Eye (tissue), 1 donor: ENCODE data around the gene C19orf44.
"Not testable (repeated sequence)": the region's sequence is repeated elsewhere in the genome, so short reads cannot be mapped to it uniquely, and the experiment has no call there.

Source experiments
- DNase-seq: peaks from one replicate; pipeline ENCODE4 v3.0.0-alpha.2; 2015

C19orf44 gene

GRCh38 chr19:16470541-16470910 is 25.7 kb upstream of the C19orf44 start:
- peak; percentile 23 for DNase-seq

- peak; percentile 49 for DNase-seq
Measured at GRCh38 chr19:16470911-16471811, 25.0 kb upstream of the C19orf44 start.

DNA sequence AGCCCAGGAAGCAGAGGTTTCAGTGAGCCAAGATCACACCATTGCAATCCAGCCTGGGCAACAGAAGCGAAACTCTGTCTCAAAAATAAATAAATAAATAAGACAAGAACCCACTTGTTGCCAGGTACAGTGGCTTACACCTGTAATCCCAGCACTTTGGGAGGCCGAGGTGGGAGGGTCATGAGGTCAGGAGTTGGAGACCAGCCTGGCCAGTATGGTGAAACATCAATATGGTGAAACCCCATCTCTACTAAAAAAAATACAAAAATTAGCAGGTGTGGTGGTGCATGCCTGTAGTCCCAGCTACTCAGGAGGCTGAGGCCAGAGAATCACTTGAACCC is 23.7 kb upstream of the C19orf44 start:
- DNase-seq, result not testable (repeated sequence)

- no peak for DNase-seq
Measured at GRCh38 chr19:16472992-16473391, 23.2 kb upstream of the C19orf44 start.

DNA sequence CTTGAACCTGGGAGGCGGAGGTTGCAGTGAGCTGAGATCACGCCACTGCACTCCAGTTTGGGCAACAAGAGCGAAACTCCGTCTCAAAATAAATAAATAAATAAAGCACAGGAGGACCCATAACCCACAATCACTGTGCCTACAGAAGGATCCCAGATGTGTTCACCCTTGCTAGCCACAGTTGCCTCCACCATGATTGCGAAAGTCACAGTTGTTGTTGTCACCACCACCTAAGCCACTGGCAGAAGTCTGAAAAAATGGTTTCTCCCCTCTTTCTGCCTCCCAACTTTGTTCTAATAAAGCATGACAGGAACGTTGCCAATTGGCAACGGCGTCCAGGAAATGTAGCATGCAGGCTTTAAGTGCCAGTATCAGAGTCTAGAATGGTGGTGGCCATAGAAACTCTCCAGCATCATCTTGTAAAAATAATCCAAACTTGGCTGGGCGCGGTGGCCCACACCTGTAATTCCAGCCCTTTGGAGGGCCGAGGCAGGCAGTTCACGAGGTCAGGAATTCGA is 22.3 kb upstream of the C19orf44 start:
- DNase-seq, result no peak

GRCh38 chr19:16476401-16476800 is 19.8 kb upstream of the C19orf44 start:
- DNase-seq, result no peak

GRCh38 chr19:16477311-16477710 is 18.9 kb upstream of the C19orf44 start:
- no peak for DNase-seq

DNA sequence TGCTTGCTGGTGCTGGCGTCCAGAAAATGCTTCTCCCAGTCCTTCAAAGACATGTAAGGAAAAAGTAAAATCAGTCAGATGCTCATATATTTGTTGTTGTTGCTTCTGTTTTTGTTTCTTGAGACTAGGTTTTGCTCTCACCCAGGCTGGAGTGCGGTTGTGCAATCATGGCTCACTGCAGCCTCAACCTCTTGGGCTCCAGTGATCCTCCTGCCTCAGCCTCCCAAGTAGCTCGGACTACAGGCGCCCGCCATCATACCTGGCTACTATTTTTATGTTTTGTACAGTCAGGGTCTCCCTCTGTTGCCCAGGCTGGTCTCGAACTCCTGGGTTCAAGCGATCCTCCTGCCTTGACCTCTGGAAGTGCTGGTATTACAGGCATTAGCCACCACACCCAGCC is 13.4 kb upstream of the C19orf44 start:
- DNase-seq, result no peak

- not testable (repeated sequence) for DNase-seq
Measured at GRCh38 chr19:16486476-16486875, 9.7 kb upstream of the C19orf44 start.

- no peak for DNase-seq
Measured at GRCh38 chr19:16496613-16496983, 404 bp downstream of the C19orf44 start.

DNA sequence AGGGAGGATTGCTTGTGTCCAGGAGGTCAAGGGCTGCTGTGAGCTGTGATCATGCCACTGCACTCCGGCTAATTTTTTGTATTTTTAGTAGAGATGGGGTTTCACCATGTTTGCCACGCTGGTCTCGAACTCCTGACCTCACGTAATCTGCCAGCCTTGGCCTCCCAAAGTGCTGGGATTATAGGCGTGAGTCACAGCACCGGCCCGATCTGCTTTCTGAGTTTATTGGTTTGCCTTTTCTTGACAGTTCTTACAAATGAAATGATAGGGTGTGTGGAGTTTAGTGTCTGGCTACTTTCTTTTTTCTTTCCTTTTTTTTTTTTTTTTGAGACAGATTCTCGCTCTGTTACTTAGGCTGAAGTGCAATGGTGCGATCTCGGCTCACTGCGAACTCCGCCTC is 848 bp downstream of the C19orf44 start:
- DNase-seq, result no peak

DNA sequence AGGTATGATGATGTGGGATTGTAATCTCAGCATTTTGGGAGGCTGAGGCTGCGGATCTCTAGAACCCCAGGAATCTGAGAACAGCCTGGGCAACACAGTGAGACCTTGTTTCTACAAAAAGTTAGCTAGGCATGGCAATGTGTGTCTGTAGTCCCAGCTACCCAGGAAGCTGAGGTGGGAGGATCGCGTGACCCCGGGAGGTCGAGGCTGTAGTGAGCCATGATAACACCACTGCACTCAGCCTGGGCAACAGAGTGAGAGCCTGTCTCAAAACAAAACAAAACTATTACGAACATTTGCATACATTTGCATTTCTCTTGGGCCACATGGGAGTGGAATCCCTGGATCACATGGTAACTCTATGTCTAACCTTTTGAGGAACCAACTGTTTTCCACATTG is 1.6 kb downstream of the C19orf44 start:
- DNase-seq, result no peak

DNA sequence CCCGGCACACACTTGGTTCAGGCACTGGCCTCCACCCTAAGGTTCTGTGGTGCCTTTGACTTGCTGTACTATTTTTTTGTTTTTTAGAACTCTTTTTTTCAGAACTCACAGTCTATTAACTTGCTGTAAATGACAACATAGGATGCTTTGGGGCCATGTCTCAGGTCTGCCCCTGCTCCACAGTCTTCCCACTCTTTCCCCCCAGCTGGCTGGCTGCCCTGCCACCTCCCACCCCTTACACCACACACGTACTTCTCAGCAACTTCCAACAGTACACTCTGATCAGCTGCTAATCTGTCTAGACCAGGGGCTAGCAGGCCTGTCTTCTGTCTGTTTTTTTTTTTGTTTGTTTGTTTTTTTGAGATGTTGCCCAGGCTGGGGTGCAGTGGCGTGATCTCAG is 8.1 kb downstream of the C19orf44 start:
- DNase-seq, result no peak

- not testable (repeated sequence) for DNase-seq
Measured at GRCh38 chr19:16506161-16506560, 10.0 kb downstream of the C19orf44 start.

GRCh38 chr19:16506961-16507360 is 10.8 kb downstream of the C19orf44 start:
- DNase-seq, result no peak

DNA sequence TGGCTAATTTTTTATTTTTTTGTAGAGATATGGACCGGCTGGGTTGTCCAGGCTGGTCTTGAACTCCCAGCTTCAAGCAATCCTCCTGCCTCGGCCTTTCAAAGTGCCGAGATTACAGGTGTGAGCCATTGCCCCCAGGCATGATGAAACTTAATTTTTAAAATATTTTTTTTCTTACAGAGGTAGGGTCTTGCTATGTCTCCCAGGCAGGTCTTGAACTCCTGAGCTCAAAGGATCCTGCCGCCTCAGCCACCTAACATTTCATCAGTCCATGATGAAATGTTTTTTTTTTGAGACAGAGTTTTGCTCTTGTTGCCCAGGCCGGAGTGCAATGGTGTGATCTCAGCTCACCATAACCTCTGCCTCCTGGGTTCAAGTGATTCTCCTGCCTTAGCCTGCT is 12.4 kb downstream of the C19orf44 start:
- DNase-seq, result no peak

DNA sequence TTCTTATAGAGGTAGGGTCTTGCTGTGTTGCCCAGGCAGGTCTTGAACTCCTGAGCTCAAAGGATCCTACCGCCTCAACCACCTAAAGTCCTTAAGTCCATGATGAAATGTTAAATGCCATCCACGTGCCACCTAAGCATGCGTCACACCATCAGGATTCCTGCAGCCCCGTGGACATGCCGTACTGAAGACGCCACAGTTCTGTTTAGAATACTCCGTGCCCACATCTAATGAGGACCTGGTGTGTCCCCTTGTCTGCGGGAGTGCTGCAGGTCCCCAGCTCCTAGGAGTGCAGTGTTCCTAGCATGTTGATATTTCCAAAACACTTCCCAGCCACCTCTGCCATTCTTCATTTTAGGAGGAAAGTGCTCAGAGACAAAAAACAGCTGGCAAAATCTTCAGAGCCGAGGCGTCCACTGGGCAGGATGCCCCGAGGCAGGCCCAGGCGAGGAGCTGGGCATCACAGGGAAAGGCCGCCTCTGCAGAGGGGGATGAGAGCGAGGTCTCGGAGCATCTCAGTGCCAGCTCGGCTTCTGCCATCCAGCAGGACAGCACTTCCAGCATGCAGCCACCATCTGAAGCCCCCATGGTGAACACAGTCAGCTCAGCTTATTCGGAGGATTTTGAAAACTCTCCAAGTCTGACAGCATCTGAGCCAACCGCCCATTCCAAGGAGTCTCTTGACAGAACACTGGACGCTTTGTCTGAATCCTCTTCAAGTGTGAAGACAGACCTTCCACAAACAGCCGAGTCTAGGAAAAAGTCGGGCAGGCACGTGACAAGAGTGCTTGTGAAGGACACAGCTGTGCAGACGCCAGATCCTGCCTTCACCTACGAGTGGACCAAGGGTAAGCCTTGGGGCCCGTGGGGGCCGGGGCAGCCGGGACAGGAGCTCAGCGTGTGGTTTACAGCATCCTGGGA is 13.2 kb downstream of the C19orf44 start:
- peak; percentile 10 for DNase-seq

- DNase-seq, result not testable (repeated sequence)
Measured at GRCh38 chr19:16512611-16513010, 16.4 kb downstream of the C19orf44 start.

DNA sequence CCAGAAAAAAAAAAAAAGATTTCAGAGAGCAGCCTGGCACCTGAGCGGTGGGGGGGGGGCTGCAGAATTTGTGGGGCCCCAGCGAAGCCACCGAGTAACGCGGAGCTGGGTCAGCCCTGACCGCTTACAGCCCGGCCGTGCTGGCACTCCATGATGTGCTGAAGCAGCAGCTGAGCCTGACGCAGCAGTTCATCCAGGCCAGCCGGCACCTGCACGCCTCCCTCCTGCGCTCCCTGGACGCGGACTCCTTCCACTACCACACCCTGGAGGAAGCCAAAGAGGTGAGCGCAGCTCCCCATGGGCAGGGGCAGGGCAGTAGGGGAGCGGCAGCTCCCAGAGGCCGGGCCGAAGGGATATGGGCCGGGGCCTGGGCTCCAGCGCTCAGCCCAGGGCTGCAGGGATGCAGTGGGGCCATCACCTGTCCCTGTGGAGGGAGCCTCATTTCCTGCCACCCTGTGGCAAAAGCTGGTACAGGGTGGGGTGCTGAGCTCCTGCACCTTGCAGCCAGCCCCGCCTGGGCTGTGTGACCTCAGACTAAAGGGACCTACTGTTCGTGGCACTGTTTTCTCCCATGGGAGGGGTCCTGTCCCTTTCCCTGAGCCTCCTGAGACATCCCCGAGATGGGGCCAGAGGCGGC is 18.3 kb downstream of the C19orf44 start:
- no peak for DNase-seq

DNA sequence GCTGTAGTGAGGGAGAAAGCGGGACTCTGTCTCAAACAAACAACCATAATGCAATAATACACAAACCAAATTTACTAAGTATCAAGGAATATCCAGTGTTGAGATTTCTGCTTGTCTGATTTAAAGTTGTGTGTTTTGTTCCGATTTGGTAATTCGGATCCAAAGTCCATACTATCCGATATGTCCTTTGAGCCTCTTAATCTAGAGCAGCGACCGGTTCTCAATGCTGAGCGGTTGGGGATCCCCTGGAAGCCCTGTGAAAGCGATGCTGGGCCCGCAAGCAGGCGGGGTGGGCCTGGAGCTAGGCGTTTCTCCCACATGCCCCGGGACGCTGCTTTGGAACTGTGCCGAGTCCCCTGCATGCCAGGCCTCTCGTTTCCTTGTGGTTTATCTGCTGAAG is 20.2 kb downstream of the C19orf44 start:
- DNase-seq, result no peak

- no peak for DNase-seq
Measured at GRCh38 chr19:16516923-16517610, 20.9 kb downstream of the C19orf44 start.

DNA sequence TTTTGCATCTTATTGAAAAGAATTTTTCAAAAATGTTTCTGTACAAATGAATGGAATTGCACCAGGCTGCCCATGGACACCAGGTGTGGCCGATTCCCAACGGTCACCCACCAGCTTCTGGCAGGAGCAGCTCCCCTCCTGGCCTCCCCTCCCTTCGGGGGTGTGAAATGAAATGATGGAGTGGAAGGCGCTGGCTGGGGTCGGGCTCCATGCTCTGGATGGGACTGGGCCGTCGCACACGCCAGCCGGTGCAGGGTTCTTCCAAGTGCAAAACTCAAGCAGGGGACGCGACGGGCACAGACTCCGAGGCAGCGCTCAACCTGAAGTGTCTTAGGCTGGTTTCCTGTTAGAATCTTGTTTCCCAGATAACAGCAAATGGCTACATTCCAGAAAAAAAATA is 21.9 kb downstream of the C19orf44 start:
- DNase-seq, result no peak
